Measurements from ENCODE around the gene ZFYVE28.

DNA sequence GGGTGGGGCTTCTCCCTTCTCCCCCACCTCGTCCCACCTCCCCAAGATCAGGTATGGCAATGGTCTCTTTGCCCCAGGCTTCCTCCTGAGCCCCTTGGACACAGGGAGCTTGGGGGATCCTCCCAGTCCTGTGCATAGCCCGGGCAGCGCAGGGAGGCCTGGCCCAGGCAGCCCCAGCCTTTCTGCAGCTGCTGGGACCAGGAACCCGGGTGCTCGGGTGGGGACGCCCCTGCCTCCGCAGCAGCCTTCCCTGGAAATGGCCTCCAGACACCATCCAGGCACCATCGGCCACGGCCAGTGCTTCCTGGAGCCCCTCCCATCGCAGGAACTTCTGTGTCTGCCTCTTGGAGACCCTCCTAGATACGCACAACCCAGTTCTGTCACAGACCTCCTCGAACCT lies 150.6 kb downstream of the ZFYVE28 start:
- TF ChIP-seq, protein P1, sequence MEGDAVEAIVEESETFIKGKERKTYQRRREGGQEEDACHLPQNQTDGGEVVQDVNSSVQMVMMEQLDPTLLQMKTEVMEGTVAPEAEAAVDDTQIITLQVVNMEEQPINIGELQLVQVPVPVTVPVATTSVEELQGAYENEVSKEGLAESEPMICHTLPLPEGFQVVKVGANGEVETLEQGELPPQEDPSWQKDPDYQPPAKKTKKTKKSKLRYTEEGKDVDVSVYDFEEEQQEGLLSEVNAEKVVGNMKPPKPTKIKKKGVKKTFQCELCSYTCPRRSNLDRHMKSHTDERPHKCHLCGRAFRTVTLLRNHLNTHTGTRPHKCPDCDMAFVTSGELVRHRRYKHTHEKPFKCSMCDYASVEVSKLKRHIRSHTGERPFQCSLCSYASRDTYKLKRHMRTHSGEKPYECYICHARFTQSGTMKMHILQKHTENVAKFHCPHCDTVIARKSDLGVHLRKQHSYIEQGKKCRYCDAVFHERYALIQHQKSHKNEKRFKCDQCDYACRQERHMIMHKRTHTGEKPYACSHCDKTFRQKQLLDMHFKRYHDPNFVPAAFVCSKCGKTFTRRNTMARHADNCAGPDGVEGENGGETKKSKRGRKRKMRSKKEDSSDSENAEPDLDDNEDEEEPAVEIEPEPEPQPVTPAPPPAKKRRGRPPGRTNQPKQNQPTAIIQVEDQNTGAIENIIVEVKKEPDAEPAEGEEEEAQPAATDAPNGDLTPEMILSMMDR (IDR thresholded peaks at IDR 0.05): no peak
- no peak for TF ChIP-seq POLR2A (IDR thresholded peaks at IDR 0.05)

All from vagina (tissue), 2 donors.